Right ventricle myocardium superior (tissue), 1 donor: ENCODE measurements around the gene TRA2B. TPM values are rescaled to one million over a fixed set of nuclear protein-coding genes. Genes with fewer than 3 reads are reported as not detected.

Experiments used
- ATAC-seq: fragments of 200-7000 bp; cut with Tn5 transposase; one replicate; pipeline ENCODE4 v1.9.1; 2020; ENCODE audit warnings: mild to moderate bottlenecking; ENCODE audit not compliant: poor library complexity
- DNase-seq: peaks from one replicate; pipeline ENCODE4 v3.0.0-alpha.2; 2020
- intact Hi-C: fragments of 100-400 bp; cut with DNase I; formaldehyde crosslinking; loops from one replicate; pipeline ENCODE4 v1.11.2; 2022
- total RNA-seq: library from RNA; stranded (reverse); fragmentation: NEBNext Ultra II Directional; extraction: Animal tissue kit (Norgen Biotek cat#: 25700); gene quantifications from one replicate; pipeline ENCODE4 v1.2.1, GENCODE V29; 2021
- donor health status: DM: no; HTN: yes; CAD: no; lungs with severe emphysema.

Gene TRA2B
- total RNA-seq, 1 donor from 2014 or later: 41.4 TPM

DNA sequence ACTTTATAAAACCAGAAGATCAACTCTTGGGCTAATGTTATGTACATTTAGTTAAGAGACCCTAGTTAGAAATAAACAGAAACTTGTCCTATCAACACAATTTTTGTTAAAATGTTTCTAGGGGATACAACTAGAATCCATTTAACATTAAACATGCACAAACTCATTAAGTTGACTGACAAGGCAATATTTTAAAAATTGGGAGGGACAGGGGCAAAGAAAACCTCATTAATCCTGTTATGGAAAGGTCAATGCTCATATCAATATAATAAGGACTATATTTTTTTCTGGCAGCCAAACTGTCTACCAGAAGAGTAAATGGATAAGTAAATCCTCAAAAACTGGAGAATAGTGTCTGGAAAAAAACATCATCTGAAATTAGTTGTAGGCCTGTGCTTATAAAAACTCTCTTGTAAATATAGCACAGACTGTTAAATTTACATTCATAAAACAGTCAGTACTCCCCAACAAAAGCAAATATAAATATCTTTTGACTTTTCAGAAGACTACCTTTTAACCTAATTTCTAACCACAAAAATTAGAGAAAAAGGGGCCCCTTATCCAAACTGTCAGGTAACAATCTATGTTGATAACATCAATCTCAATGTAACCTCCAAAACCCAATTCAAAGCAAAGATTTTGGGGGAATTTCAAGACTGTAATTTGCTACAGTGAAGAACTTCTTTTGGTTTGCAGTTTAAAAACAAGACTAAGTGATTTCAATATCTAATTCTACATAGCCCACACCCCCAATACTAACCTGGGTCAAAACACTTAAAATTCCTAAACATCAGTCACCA lies 4.2 kb downstream of the TRA2B start:
- intact Hi-C loops: no loop called here
- no peak for DNase-seq
- no peak for ATAC-seq

- ATAC-seq: no peak
Observed at GRCh38 chr3:185931777-185932612, 5.8 kb downstream of the TRA2B start.

DNA sequence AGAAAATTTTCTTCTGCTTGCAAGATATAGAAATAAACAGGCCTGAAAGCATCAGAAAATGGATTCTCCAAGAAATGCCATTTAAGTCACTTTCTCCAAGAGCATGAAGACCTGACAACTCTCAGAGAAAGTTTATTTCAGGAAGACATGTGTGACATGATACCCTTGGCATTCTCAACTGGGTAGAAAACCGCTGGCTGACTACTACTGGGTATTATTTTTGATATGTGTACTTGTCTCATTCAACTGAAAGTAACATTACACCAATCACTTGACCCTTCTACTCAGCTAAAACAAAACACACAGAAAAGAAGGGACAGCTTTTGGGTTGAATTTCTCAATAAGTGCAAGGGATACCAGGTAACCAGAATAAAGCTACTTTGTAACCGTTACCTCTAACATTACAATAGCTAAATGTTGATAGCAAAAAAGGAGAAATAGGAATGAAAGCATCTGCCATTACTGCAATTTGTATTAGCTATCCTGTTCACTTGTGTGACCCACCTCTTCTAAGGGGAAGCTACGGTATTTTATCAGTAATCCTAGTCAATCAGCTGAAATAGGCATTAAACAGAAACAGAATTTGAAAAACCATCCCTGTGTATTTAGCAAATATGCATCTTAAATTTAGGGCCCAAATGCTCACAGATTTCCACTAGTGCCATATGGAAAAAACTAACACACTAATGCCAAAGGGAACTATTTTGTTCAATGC lies 7.3 kb downstream of the TRA2B start:
- ATAC-seq (no peak), DNase-seq (no peak)
- intact Hi-C loops: no loop called here

More at GRCh38 chr3:185931777-185932612, 5.8 kb downstream of the TRA2B start:
- no peak for DNase-seq
- intact Hi-C loops: no loop called here

GRCh38 chr3:185929192-185930151 lies 8.3 kb downstream of the TRA2B start:
- ATAC-seq (no peak), DNase-seq (no peak)
- intact Hi-C loops: no loop called here

- ATAC-seq (no peak), DNase-seq (no peak)
- intact Hi-C loops: no loop called here
Observed at GRCh38 chr3:185928496-185928895, 9.3 kb downstream of the TRA2B start.

DNA sequence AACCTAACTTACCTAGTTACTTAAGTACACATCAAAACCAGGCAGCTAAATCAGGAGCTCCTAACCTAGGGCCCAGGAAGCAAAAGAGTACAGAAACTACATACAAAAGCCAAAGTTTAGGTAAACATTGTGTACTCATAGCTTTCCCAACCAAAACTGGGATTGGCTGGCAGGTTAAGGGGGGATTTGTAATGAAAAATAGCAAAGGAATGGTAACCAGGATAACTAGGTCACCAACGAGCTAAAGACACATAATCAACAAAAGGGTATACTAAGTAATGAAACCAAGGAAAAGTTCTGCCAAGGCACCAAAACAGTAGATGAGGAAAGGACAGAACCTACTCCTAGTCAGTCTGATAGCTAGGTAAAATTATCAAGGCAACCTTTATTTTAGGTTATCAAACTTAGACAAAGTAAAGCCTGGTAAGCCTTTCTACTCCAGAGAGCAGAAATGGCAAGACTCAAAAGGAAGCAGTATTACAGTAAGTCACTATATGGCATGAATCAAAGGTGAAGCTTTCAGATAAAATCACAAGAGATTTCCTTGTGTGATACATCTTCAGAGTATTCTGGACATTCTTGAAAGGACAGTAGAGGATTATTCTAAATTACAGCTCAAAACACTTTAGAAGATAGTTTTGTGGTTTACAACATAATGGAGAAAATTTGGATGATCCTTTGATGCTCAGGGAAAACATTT lies 10.2 kb downstream of the TRA2B start:
- ATAC-seq: no peak
- intact Hi-C loops: no loop called here
- DNase-seq: no peak

- intact Hi-C loops: no loop called here
- ATAC-seq (no peak), DNase-seq (no peak)
Observed at GRCh38 chr3:185926445-185926844, 11.4 kb downstream of the TRA2B start.

GRCh38 chr3:185925353-185925752 lies 12.5 kb downstream of the TRA2B start:
- ATAC-seq (no peak), DNase-seq (no peak)
- intact Hi-C loops: no loop called here

- intact Hi-C loops: no loop called here
- DNase-seq: no peak
- no peak for ATAC-seq
Observed at GRCh38 chr3:185924375-185924774, 13.4 kb downstream of the TRA2B start.

DNA sequence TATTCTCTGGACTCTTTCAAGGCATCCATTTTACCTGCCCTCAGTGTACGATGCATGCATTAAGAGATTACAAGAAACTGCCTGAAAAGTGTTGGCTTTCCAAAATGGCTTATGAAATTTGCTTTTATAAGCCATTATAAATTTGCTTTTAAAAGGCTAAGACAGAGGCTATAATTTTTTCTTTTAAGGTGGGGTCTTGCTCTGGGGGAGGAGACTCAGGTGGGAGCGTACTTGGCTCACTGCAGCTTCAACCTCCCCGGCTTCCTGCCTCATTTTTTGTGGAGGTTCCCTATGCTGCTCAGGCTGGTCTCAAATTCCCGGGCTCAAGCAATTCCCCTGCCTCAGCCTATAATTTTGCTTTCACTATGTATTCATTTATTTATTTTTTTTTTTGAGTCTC lies 17.6 kb downstream of the TRA2B start:
- DNase-seq (no peak), ATAC-seq (no peak)
- intact Hi-C loops: no loop called here

DNA sequence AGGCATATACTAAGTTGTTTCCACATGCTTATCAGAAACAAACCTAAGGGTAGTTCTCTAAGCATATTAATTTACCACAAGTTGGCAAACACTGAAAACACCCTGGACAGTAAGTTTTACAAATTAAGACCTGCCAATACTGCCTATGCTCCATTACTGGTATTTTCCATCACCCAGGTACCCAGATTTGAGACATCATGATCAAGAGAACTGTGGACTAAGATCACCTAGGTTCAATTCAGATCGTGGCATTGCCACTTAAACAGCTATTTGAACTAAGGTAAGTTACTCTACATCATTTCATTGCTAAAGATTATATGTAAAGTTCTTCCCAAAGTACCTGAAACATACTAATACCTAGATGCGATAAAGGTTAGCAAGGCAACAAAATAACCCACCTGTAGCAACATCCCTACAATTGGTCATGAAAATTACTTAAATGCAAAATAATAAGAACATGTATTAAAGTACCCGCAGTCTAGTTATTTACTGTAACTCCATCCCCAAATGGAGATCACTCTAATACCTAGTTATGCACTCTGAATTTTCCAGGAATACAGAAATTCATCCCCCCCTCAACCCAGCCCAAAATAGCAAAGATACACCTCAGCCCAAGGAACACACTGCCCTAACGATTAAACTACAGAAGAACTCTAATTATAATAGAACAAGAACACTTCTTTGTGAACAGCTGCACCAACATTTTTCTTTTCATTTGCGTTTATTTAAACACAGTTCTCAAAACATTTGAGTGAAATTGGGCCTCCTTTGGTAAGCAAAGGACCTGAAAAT lies 21.6 kb downstream of the TRA2B start:
- intact Hi-C loops: loop anchor here (10.0 kb wide), 1 partner anchor 91 kb away; the partner anchor contains the start of gene IGF2BP2
- no peak for ATAC-seq
- no peak for DNase-seq

DNA sequence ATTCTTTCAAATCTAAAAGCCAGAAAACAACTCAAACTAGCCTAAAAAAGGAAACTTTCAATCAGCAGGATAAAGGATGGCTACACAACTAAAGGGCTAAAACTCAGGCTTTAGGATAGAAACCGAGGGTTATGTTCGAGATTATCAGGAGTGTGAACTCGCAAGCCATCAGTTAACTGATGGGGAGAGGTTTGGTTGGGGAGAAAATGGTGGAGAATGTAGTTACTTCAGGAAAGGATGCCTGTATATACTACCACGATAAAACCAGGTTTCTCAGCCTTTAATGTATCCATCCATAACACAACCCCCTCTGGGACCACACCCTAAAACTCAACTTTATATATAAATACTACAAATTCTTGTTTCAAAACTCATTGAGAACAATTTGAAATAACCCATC lies 22.2 kb downstream of the TRA2B start:
- ATAC-seq (no peak), DNase-seq (no peak)
- intact Hi-C loops: loop anchor here (10.0 kb wide), 1 partner anchor 91 kb away; the partner anchor contains the start of gene IGF2BP2

- ATAC-seq (no peak), DNase-seq (no peak)
- intact Hi-C loops: loop anchor here (10.0 kb wide), 1 partner anchor 90 kb away; the partner anchor contains the start of gene IGF2BP2
Observed at GRCh38 chr3:185914911-185915629, 22.7 kb downstream of the TRA2B start.

DNA sequence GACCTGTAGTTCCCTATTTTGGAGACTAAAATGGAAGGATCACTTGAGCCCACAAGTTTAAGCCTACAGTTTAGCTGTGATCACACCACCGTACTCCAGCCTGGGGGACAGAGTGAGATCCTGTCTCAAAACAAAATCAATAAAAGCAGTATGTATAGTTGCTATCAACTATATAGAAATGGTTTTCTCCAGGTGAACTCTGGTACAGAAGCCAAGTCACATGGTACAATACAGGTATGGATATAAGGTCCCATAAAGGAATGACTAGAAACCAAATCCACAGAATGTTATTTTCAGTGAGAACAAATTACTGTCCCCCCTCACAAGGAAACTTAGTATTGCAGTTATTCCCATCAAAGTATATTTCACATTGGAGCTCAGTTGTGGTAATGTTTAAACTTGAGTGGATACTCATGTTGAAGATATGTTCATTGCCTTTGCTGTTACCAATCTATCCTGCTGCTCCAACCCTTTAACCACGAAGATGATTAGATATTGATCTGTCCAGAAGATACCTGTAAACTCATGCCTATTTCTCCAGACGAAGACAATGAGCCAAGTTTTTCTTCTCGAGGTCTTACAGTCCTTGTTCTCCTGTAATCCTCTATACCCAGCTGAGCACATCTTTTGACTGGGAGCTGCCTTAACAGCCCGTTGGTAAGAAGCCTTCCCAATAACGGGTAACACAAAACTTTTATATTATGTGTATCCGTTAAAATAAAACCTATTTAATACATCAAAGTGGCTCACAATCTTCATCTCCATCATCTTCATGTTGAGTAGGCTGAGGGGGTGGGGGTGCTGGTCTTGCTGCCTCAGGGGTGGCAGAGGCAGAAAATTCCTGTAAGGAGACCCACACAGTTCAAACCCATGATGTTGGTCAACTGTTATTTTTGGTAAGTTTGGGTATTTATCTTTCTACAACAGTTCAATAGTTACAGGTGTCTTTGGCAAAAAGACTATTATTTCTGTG lies 24.6 kb downstream of the TRA2B start:
- intact Hi-C loops: loop anchor here (10.0 kb wide), 1 partner anchor 88 kb away; the partner anchor contains the start of gene IGF2BP2
- ATAC-seq (peak; percentile 7), DNase-seq (no peak)

DNA sequence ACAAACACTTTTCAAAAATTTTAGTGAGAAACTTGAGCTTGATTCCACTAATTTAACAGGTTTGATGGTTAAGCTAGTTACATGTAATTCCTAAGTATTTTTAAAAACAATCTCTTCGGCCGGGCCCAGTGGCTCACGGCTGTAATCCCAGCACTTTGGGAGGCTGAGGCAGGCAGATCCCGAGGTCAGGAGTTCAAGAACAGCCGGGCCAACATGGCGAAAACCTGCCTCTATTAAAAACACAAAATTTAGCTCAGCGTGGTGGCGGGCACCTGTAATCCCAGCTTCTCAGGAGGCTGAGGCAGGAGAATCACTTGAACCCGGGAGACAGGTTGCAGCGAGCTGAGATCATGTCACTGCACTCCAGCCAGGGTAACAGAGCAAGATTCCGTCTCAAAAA lies 25.3 kb downstream of the TRA2B start:
- intact Hi-C loops: loop anchor here (10.0 kb wide), 1 partner anchor 88 kb away; the partner anchor contains the start of gene IGF2BP2

More for the DNA sequence above, 25.3 kb downstream of the TRA2B start:
- ATAC-seq (no peak), DNase-seq (no peak)
